CMK (cell line): ENCODE data around the gene MEOX2.

Source experiments
- DNase-seq: peaks from one replicate; pipeline ENCODE4 v3.0.0-alpha.2; 2010; ENCODE audit warnings: low read depth

The MEOX2 gene

DNA sequence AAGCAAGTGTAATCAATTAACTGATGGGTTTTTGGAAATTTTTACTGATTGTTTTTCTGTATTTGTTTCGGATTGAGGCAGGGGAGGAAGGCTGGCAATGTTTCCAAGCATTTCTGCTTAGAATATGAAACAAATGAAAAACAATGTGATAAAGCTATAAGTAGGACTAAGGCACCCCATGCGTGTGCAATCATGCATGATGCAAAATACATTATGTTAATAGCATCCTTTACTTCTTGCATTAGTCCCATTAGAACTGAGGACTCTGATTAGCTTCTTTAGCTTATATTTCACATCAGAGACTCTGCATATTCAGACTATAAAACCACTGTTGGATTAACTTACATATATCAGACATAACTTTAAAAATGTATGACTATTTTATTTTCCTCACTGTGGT is 76.0 kb downstream of the MEOX2 start:
- no peak for DNase-seq

GRCh38 chr7:15609287-15609686 is 77.2 kb downstream of the MEOX2 start:
- no peak for DNase-seq

- no peak for DNase-seq
Observed at GRCh38 chr7:15607529-15608210, 78.8 kb downstream of the MEOX2 start.

DNA sequence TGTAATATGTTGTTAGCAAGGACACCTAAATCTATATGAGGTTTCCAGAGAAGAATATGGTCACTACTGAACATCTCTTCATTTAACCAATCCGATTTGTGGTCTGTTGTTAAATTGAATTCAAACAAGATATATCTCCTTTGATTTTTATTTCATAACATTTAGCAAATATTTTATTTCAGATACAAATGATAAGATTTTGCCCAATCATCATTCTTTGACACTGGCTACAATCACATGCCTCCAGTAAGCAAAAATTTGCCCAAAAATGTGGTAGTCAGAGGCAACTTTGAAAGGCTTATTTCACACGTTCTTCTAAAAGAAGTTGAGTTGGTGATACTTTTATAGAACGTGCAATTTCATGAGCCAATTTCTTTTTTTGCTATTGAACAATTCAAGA is 79.9 kb downstream of the MEOX2 start:
- DNase-seq: no peak

GRCh38 chr7:15604166-15604565 is 82.3 kb downstream of the MEOX2 start:
- no peak for DNase-seq

DNA sequence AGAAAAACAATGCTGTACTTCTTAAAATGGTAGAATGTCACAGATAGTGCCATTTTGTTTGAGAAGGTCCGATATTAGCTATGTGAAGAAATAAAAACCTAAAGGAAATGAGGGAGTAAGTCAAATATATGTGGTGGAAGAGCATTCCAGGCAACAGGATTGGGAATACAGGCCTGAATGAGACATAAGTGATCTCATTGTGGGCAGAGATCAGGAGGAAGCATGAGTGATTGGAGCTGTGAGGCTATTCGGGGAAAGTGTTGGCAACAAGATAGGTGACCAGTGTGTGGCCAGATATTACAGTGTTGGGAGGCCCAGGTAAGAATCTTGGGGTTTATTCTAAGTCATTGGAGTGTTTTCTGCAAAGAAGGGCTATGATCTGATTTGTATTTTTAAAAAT is 83.4 kb downstream of the MEOX2 start:
- no peak for DNase-seq

GRCh38 chr7:15602236-15602635 is 84.2 kb downstream of the MEOX2 start:
- no peak for DNase-seq

- no peak for DNase-seq
Observed at GRCh38 chr7:15601175-15601574, 85.3 kb downstream of the MEOX2 start.

DNA sequence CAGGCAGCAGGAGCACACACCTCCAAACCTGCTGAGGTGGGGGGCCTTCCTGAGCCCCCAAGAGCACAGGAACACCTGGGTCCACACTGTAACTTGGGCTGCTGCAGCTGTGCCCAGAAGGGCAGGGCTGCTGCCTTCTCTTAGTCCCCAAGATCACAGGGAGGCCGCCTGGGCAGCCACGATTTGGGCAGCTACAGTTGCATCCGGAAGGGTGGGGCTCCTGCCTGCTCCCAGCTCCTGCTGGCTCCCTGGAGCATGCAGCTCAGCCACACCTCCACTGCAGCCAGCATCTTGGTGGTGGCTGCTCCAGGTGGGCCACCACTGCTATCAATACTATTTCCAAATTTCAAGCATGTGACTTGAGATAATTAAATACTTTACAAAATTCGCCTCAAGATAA is 86.2 kb downstream of the MEOX2 start:
- no peak for DNase-seq

DNA sequence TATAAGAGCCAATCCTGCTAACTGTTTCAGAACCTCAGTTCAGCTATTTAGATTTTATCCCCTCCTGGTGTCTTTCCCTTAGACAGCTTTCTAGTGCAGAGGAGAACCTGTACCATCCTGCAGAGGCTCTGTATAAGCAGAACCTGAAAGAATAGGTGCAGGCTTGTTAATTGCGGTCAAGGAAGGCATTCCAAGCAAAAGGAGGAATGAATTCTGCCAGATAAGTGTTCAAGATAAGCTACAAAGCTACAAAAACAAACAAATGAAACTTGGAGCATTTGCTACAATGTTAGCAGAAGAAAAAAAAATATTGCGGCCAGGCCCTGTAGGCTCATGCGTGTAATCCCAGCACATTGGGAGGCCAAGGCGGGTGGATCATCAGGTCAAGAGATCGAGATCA is 92.0 kb downstream of the MEOX2 start:
- no peak for DNase-seq

DNA sequence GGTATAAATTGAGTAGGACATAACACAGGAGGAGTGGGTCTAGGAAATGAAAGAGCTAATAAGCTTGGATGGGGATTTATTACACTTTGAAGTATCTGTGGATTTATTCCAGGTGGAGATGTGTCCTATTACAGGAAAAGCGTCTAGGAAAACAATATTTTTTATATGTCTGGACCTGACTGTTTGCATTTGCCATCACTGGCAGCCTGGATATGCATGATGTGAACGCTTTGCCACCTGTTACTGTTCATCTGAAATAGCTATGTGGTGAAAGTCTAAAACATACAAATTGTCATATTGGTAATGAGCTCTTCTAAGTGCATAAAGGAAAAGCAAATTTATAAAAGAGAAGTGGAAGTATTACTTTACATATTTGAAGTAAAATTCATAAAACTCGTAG is 93.1 kb downstream of the MEOX2 start:
- DNase-seq: no peak

DNA sequence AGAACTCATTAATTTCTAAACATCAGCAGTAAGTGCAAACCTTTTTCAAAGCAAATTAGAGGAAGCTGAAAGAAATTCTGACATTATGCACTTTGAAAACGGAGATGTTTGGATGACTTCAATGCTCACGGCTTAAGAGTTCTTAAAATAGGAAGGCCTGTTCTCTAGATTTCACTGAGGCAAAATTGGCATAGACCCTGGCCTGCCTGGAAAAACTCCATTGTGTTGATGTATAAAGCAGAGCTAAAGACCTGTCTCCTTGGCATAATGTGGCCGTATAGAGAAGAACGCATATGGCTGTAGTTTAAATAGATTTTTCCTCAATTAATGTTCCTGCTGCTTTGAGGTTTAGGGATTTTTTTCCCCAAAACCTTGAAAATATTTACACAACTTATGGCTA is 100.2 kb downstream of the MEOX2 start:
- no peak for DNase-seq

DNA sequence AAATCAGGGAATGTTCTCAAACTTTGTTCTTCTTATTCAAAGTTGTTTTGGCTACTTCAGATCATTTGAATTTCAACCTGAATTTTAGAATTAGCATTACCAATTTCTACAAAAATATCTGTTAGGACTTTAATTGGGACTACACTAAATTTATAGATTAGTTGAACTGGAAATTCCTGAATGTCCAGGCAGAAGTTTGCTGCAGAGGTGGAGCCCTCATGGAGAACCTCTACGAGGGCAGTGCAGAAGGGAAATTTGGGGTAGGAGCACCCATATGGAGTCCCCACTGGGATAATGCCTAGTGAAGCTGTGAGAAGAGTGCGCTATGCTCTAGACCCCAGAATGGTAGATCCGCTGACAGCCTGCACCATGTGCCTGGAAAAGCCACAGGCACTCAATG is 101.9 kb downstream of the MEOX2 start:
- no peak for DNase-seq

DNA sequence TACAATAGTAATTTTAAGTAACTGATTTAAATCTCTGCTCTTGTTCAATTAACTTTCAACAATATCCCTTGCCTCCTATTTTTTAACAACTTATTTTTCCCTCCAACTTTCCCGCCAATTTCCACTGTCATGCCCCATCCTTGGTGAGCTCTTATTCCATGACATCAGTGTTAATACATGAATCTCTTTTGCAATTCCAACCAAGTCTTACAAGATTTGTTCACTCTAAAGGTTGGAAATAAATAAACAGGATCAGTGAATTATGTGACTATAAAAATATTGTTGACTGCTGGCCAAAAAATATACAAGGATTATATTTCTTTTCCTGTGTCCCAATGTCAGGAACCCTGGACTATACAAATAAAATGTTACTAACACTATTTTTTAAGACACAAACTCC is 103.7 kb downstream of the MEOX2 start:
- DNase-seq: no peak

DNA sequence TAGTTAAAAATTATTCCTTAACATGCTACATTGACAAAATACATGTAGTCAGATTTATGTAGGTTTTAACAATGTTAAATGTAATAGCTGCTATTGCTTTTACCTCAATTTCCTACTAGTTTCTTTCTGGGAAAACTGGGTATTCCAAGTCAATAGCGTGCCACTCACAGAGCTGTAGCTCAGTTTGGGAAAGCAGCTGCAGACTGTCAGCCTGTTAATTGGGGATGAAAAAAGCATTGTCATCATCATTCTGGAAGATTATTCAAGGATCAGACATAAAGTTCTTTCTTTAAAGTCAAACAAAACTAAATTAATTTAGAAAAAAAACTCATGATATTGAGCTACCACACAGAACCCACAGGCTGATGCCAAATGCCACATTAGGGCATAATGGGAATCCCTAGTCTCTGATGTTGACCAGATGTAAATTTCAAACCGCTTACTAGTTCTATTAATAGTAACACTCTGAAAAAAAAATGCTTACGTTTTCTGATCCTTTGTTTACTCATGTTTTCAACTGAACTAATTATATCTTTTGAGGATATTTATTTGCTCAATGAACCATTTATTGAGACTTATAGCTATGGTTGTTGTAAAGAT is 105.0 kb downstream of the MEOX2 start:
- DNase-seq: no peak

DNA sequence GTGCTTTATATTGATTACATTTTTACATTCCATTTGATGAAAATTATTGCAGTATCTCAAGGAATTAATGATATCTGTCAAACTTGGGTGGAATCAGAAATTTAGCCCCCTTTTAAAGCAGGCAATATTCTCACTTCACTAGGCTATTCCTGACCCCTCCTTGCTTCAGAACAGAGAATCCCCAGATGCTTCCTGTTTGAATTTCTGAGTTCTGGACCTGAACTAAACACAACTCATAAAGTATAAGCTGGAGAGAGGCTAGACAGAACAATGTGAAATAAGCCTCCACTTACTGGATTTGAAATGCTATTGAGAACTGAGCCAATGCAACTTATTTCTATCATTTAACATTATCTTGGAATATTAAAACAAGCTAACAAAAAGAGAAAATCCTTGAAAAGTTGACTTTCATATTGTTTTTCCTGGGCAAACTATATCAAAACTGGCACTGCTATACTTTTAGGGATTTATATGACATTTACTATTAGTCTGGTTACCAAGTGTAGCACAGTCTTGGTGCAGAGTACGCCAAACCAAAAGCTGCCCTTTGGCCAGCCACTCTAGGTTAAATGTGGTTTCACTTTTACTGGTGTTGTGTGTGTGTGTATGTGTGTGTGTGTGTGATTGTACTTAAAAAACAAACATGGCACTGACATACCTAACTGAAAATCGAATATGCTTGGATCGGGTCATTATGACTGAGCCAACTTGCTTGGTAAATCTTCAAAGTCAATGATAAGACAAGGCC is 105.7 kb downstream of the MEOX2 start:
- DNase-seq: no peak

DNA sequence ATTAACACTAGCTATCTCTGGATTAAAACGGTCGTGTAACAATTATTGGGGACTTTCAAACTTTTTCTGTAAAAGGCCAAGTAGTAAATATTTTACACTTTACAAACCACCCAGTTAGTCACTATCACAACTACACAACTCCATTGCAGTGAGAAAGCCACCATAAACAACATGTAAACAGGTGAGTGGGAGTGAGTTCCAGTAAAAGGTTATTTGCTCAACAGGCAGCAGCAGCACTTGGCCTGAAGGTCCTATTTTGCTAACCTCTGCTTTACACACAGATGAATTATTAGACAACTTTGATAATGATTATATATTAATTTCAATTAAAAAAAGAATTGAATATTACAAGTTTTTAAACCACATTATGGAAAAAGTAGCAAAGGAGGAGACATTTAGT is 108.9 kb downstream of the MEOX2 start:
- no peak for DNase-seq

DNA sequence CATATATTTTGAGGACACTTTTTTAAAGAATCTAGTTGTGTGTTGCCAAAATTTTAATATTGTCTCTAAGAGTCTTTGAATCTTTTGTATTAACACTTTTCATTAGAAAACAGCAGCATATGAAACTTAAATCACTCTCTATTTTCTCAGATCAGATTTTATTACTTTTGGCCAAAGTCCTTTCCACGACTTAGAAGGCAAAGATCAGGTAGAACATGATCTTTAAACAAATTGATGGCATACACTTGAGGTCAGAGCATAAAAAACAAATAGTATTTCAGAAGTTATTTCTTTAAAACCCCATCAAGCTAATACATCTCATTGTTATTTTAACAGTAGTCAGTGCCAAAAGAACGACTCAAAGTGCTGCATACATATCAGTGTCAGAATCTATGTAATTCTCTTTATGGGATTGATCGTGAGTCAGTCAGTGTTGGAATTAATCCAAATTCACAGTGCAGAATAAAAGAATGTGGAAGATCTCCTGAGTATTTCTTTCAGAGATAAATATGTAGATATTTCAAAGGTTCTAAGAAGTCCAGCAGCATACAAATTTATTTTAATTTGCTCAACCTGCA is 115.1 kb downstream of the MEOX2 start:
- no peak for DNase-seq

- DNase-seq: no peak
Observed at GRCh38 chr7:15567652-15568051, 118.8 kb downstream of the MEOX2 start.

GRCh38 chr7:15567036-15567435 is 119.4 kb downstream of the MEOX2 start:
- no peak for DNase-seq

- no peak for DNase-seq
Observed at GRCh38 chr7:15566476-15566875, 120.0 kb downstream of the MEOX2 start.

GRCh38 chr7:15561835-15562234 is 124.6 kb downstream of the MEOX2 start, which contains the start of gene AGMO:
TSS of gene AGMO (minus strand) at chr7:15562015.
- no peak for DNase-seq
